Measurements from ENCODE around the gene TMSB10.
"Not testable (repeated sequence)": the region's sequence is repeated elsewhere in the genome, so short reads cannot be mapped to it uniquely, and the experiment has no call there.

The TMSB10 gene

DNA sequence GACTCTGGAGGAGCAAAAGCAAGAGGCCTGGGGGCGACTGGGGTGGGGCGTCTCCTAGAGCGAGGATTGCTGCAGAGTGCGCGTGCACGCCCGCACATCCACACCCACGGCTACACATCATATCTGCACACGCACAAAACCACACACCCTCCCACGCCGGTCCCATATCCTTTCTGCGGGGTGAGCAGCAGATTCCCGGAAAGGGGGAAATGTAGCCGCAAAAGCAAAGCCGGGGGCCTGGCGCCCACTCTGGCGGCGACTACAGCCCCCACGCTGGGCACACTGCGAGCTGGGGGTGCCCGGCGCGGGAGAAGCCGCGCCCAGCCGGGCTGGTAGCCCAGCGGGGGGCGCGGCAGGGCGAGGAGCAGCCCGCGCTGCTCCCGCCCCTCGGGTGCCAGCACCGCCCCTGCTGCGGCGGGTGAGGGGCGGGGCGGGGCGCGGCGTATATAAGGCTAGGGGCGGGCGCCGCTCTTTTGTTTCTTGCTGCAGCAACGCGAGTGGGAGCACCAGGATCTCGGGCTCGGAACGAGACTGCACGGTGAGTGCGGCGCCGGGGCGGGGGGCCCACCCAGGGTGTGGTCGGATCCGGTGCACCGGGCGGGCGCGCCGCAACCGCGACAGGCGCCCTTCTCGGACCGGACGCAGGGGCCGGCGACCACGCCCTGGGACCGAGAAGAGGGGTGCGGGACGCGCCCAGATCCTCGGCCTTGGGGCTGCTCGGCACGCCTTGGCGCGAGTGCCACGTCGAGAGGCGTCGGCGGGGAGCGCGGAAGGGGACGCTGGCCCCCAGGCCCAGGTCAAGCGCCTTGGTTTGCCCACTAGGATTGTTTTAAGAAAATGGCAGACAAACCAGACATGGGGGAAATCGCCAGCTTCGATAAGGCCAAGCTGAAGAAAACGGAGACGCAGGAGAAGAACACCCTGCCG is at the start of gene TMSB10:
TMSB10 (plus strand) TSS at position 476 of the 927 bp plus-strand sequence.
- peak within 1 kb of the TSS; percentile 75 for H3K4me3 ChIP-seq (ENCODE audit: low read length)
- TF ChIP-seq ZNF274 (IDR thresholded peaks at IDR 0.05; ENCODE audit: low read depth, low read length) = no peak

DNA sequence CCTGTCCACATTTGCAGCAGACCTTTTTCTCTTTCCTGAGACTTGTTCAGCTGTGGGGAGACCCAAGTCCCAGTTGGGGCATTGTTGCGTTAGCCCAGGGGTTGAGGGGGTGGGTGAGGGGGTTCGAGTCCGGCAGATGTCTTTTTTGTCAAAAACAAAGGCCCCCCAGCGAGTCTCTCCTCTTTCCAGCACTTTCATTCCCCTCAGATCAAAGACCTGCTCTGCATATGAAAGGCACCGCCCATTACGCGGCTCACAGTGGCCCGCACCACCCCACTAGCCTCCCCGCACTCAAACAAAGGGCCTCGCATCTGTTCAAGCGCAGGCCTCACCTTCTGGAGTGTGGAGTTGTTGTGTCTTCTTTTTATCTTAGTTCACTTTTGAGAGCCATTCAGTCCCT is 49.7 kb upstream of the TMSB10 start:
- H3K4me3 ChIP-seq (ENCODE audit: low read length) = no peak overlapping the region

GRCh38 chr2:84856787-84857186 is 48.7 kb upstream of the TMSB10 start:
- TF ChIP-seq ZNF274 (IDR thresholded peaks at IDR 0.05; ENCODE audit: low read depth, low read length) = no peak
- H3K4me3 ChIP-seq (ENCODE audit: low read length) = no peak overlapping the region

More for the DNA sequence above, 49.7 kb upstream of the TMSB10 start:
- no peak for TF ChIP-seq ZNF274 (IDR thresholded peaks at IDR 0.05; ENCODE audit: low read depth, low read length)

DNA sequence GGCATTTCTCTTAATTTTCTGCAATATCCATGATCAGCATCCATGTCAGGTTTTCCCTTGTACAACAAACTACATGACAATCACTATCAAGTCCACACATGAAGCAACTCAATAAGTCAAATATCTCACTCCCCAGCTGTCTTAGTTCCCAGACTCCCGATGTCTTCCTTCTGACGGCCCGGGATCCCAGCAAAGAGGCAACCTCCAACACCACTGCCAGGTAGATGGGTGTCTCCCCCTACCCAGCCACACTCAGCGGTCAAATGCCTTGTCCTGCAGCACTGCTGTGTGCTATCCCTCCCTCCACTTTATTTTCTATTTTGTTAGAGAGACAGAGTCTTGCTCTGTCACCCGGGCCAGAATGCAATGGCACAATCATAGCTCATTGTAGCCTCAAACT is 47.9 kb upstream of the TMSB10 start:
- no peak overlapping the region for H3K4me3 ChIP-seq (ENCODE audit: low read length)
- no peak for TF ChIP-seq ZNF274 (IDR thresholded peaks at IDR 0.05; ENCODE audit: low read depth, low read length)

DNA sequence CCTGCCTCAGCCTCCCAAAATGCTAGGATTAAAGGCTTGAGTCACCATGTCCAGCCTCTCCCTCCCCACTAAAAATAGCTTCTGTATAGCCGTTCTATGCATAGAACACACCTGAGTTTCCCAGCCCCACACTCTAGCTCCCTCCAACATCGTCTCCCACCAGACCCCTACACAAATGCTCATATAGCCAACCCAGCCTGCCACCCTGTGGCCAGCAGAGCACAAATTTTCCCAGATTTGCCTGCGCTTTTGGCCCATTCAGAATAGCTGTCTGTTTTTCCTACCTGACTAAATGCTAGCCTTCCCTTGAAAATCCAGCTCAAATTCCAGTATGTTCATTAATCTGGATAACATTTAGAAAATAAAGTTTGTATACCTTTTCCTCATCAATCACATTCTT is 47.3 kb upstream of the TMSB10 start:
- TF ChIP-seq ZNF274 (IDR thresholded peaks at IDR 0.05; ENCODE audit: low read depth, low read length) = no peak

DNA sequence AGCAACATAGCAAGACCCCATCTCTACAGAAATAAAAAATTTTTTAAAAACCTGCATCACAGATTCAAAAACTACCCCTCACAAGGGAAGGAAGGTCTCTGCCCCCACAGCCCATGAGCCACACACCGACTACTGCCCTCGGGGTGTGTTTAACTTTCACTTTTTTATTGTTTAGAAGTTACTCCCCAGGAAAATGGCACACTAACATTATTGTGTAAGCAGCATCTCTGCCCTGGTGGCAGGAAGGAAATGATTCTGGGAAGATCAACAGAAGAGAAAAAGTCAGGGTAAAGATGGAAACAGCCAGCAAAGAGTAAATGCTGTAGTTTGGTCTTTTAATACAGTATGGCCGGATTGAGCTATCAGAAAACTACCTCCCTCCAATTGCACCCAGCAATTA is 46.5 kb upstream of the TMSB10 start:
- no peak for TF ChIP-seq ZNF274 (IDR thresholded peaks at IDR 0.05; ENCODE audit: low read depth, low read length)
- no peak overlapping the region for H3K4me3 ChIP-seq (ENCODE audit: low read length)

More for the DNA sequence above, 47.3 kb upstream of the TMSB10 start:
- H3K4me3 ChIP-seq (ENCODE audit: low read length) = no peak overlapping the region

GRCh38 chr2:84861539-84861938 is 43.9 kb upstream of the TMSB10 start:
- no peak overlapping the region for H3K4me3 ChIP-seq (ENCODE audit: low read length)
- no peak for TF ChIP-seq ZNF274 (IDR thresholded peaks at IDR 0.05; ENCODE audit: low read depth, low read length)

DNA sequence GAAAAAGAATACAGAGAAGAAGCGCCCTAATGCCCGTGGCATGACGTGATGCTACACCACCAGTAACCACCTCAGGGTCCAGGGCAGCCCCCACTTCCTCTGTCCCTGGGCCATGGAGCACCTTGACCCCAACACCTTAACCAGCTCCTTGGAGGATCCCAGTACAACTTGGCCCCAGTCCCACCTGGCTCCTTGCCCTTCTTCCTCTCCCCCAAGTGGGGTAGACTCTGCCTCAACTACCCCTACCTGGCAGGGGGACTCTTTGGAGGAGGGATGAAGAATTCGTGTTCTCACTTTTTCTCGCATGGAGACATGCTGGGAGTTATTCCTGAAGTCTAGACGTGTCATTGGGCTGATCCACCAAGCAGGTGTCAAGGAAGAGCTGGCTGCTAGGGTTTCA is 43.5 kb upstream of the TMSB10 start:
- TF ChIP-seq ZNF274 (IDR thresholded peaks at IDR 0.05; ENCODE audit: low read depth, low read length) = no peak
- no peak overlapping the region for H3K4me3 ChIP-seq (ENCODE audit: low read length)

DNA sequence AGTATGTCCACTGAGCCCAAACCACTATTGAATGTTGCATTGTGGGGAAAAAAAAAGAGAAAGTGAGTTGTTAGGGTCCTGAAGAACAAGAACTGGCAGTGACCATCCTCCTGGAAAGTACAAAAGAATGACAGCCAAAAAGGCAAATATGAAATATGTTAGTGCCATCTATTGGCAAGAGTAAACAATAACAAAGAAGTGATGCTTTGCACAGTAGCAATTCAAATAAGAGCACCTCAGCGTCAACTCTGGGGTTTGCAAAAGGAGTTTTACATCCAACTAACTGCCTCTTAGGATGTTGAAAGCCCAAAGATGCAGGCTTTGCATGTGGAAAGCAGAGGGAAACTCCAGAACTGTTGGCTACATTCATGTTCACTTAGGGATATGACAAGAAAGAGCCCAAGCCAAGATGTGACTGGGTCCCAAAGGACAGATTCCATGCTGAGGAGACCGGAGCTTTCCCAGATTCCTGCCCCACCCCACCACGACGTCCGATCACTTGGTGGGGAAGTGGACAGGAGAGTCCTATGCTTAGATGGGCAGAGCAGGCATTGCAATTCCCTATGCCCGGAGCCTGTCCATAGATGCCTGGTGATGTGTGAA is 40.2 kb upstream of the TMSB10 start:
- no peak overlapping the region for H3K4me3 ChIP-seq (ENCODE audit: low read length)
- TF ChIP-seq ZNF274 (IDR thresholded peaks at IDR 0.05; ENCODE audit: low read depth, low read length) = no peak

GRCh38 chr2:84866122-84866521 is 39.3 kb upstream of the TMSB10 start:
- TF ChIP-seq ZNF274 (IDR thresholded peaks at IDR 0.05; ENCODE audit: low read depth, low read length) = no peak
- no peak overlapping the region for H3K4me3 ChIP-seq (ENCODE audit: low read length)

DNA sequence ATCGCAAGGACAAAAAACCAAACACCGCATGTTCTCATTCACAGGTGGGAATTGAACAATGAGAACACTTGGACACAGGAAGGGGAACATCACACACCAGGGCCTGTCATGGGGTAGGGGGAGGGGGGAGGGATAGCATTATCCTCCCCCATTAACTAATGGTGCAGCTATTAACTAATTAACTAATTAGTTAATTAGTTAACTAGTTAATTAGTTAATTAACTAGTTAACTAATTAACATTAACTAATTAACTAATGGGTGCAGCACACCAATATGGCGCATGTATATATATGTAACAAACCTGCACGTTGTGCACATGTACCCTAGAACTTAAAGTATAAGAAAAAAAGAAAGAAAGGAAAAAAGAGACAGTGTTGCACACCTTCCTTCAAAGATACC is 37.1 kb upstream of the TMSB10 start:
- H3K4me3 ChIP-seq (ENCODE audit: low read length) = not testable (repeated sequence)

- TF ChIP-seq ZNF274 (IDR thresholded peaks at IDR 0.05; ENCODE audit: low read depth, low read length) = no peak
- no peak overlapping the region for H3K4me3 ChIP-seq (ENCODE audit: low read length)
Observed at GRCh38 chr2:84870306-84870705, 35.1 kb upstream of the TMSB10 start.

DNA sequence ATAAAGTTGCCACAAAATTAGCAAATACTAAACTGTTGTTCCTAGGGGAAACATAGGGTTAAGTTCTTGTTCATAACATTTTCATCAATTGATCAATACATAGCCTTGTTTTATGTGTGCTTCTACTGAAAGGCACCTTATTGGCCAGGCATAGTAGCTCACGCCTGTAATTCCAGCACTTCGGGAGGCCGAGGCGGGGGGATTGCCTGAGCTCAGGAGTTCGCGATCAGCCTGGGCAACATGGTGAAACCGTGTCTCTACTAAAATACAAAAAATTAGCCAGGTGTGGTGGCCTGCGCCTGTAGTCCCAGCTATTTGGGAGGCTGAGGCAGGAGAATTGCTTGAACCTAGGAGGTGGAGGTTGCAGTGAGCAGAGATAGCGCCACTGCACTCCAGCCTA is 32.8 kb upstream of the TMSB10 start:
- not testable (repeated sequence) for H3K4me3 ChIP-seq (ENCODE audit: low read length)

GRCh38 chr2:84873350-84873749 is 32.1 kb upstream of the TMSB10 start:
- no peak for TF ChIP-seq ZNF274 (IDR thresholded peaks at IDR 0.05; ENCODE audit: low read depth, low read length)
- no peak overlapping the region for H3K4me3 ChIP-seq (ENCODE audit: low read length)
